Trophoblast cell (in vitro differentiated cells and primary cell): ENCODE measurements around the gene NFU1.
"Not testable (repeated sequence)": the region's sequence is repeated elsewhere in the genome, so short reads cannot be mapped to it uniquely, and the experiment has no call there.

Source experiments
- DNase-seq, 2 donors: peaks; one replicate each; pipeline ENCODE4 v3.0.0-alpha.2; 2016
- H2AFZ ChIP-seq: 2 replicates; pipeline ENCODE4 v1.6.1; 2013; ENCODE audit warnings: low read length, moderate library complexity, mild to moderate bottlenecking; ENCODE audit not compliant: insufficient read depth, poor library complexity
- H2AK5ac ChIP-seq: 2 replicates; pipeline ENCODE4 v1.6.1; 2013; ENCODE audit warnings: mild to moderate bottlenecking, low read length
- H2BK120ac ChIP-seq: 2 replicates; pipeline ENCODE4 v1.6.1; 2013; ENCODE audit warnings: low read length, mild to moderate bottlenecking, moderate library complexity; ENCODE audit not compliant: insufficient read depth, poor library complexity
- H2BK12ac ChIP-seq: 2 replicates; pipeline ENCODE4 v1.6.1; 2013; ENCODE audit warnings: mild to moderate bottlenecking, low read length, moderate library complexity
- H2BK5ac ChIP-seq: 2 replicates; pipeline ENCODE4 v1.6.1; 2013; ENCODE audit warnings: low read length, low read depth, moderate library complexity, mild to moderate bottlenecking; ENCODE audit not compliant: poor library complexity
- H3K14ac ChIP-seq: 2 replicates; pipeline ENCODE4 v1.6.1; 2013; ENCODE audit warnings: mild to moderate bottlenecking, low read length
- H3K18ac ChIP-seq: 2 replicates; pipeline ENCODE4 v1.6.1; 2013; ENCODE audit warnings: mild to moderate bottlenecking, low read length
- H3K23ac ChIP-seq: 2 replicates; pipeline ENCODE4 v1.6.1; 2013; ENCODE audit warnings: low read length
- H3K27ac ChIP-seq: 2 replicates; pipeline ENCODE4 v1.5.1; 2013; ENCODE audit warnings: low read depth, mild to moderate bottlenecking, inconsistent platforms, low read length, moderate library complexity
- H3K27me3 ChIP-seq: 2 replicates; pipeline ENCODE4 v1.6.1; 2013; ENCODE audit warnings: inconsistent platforms, mild to moderate bottlenecking, low read length, moderate library complexity; ENCODE audit not compliant: insufficient read depth
- H3K36me3 ChIP-seq, 2 experiments: 1 replicate in 1 of 2; 2 replicates in 1 of 2; pipeline ENCODE4 v1.6.1; 2013; ENCODE audit warnings: low read length in 2 of 2, mild to moderate bottlenecking in 2 of 2, moderate library complexity in 1 of 2; ENCODE audit not compliant: insufficient read depth in 2 of 2, control insufficient read depth in 1 of 2
- H3K4ac ChIP-seq: 2 replicates; pipeline ENCODE4 v1.6.1; 2013; ENCODE audit warnings: low read depth, mild to moderate bottlenecking, low read length, moderate library complexity
- H3K4me1 ChIP-seq, 2 experiments: 1 replicate in 1 of 2; 2 replicates in 1 of 2; pipeline ENCODE4 v1.6.1; 2013; ENCODE audit warnings: low read length in 2 of 2, mild to moderate bottlenecking in 2 of 2, moderate library complexity in 1 of 2; ENCODE audit not compliant: insufficient read depth in 2 of 2, control insufficient read depth in 1 of 2
- H3K4me2 ChIP-seq: 2 replicates; pipeline ENCODE4 v1.6.1; 2013; ENCODE audit warnings: inconsistent platforms, mild to moderate bottlenecking, low read length, moderate library complexity
- H3K4me3 ChIP-seq: 2 replicates; pipeline ENCODE4 v1.5.1; 2013; ENCODE audit warnings: mild to moderate bottlenecking, low read depth, low read length, inconsistent platforms
- H3K79me1 ChIP-seq: one replicate; pipeline ENCODE4 v1.6.1; 2013; ENCODE audit warnings: low read length
- H3K79me2 ChIP-seq: 2 replicates; pipeline ENCODE4 v1.6.1; 2013; ENCODE audit warnings: low read length, mild to moderate bottlenecking; ENCODE audit not compliant: control insufficient read depth, insufficient read depth, poor library complexity
- H3K9ac ChIP-seq: 2 replicates; pipeline ENCODE4 v1.6.1; 2013; ENCODE audit warnings: mild to moderate bottlenecking, low read length
- H3K9me3 ChIP-seq: 2 replicates; pipeline ENCODE4 v1.6.1; 2013; ENCODE audit warnings: low read depth, mild to moderate bottlenecking, control low read depth, inconsistent platforms, low read length; ENCODE audit not compliant: insufficient read depth
- H4K12ac ChIP-seq: 2 replicates; pipeline ENCODE4 v1.6.1; 2013; ENCODE audit warnings: low read depth, mild to moderate bottlenecking, low read length, moderate library complexity
- H4K8ac ChIP-seq: 2 replicates; pipeline ENCODE4 v1.6.1; 2013; ENCODE audit warnings: low read depth, mild to moderate bottlenecking, low read length, moderate library complexity
- H4K91ac ChIP-seq: one replicate; pipeline ENCODE4 v1.6.1; 2013; ENCODE audit warnings: low read depth, mild to moderate bottlenecking, low read length, moderate library complexity
- WGBS: extraction: QIAGEN DNeasy Blood & Tissue Kit; methylation state at CpG from one replicate; pipeline ENCODE4 v1.1.7; 2013; ENCODE audit warnings: missing lambda C conversion rate; ENCODE audit not compliant: insufficient read length, insufficient coverage; ENCODE audit errors: extremely low coverage; 5-methylcytosine and 5-hydroxymethylcytosine counted together

Gene NFU1

DNA sequence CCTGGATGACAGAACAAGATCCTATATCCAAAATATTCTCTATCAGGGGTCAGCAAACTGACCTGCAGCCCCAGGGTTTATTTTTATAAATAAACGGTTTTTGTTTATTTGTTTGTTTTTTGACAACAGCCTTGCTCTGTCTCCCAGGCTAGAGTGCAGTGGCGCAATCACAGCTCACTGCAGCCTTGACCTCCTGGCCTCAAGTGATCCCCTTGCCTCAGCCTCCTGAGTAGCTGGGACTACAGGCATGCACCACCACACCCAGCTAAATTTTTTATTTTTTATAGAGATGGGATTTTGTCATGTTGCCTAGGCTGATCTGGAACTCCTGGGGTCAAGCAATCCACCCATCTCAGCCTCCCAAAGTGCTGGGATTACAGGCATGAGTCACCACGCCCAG lies 82.3 kb downstream of the NFU1 start:
- H2AK5ac ChIP-seq, H3K23ac ChIP-seq, H3K4me2 ChIP-seq, H4K8ac ChIP-seq, H3K4me1 ChIP-seq, H3K4me3 ChIP-seq, H3K4ac ChIP-seq, H3K9me3 ChIP-seq, H2BK5ac ChIP-seq, DNase-seq, H4K91ac ChIP-seq, H3K79me1 ChIP-seq, H3K27ac ChIP-seq, H3K27me3 ChIP-seq, H3K14ac ChIP-seq, H3K18ac ChIP-seq, H3K9ac ChIP-seq, H2BK120ac ChIP-seq, H3K79me2 ChIP-seq, H2AFZ ChIP-seq, H4K12ac ChIP-seq, H2BK12ac ChIP-seq: not testable (repeated sequence)
- H3K36me3 ChIP-seq, result peaks cover 31 to 42% of the 10 kb centered on the region in 2 experiments
- WGBS, result no CpG with 5 or more reads among the region's 3 CpGs

DNA sequence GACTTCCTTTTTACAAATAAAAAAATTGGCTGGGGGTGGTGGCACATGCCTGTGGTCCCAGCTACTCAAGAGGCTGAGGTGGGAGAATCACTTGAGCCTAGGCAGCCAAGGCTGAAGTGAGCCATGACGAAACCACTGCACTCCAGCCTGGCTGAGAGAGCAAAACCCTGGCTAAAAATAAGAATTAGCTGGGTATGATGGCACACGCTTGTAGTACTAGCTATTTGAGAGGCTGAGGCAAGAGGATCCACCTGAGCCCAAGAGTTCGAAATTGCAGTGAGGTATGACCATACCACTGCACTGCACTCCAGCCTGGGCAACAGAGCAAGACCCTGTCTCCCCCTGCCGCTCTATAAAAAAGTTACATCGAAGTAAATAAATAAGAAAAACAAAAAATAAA lies 83.9 kb downstream of the NFU1 start:
- no peak overlapping the region for H3K23ac ChIP-seq
- no peak overlapping the region for H2AFZ ChIP-seq
- H3K79me2 ChIP-seq, result no peaks in the 10 kb centered on the region
- no peak overlapping the region for H4K91ac ChIP-seq
- H2BK12ac ChIP-seq, result no peak overlapping the region
- no CpG with 5 or more reads among the region's 5 CpGs for WGBS
- no peaks in the 10 kb centered on the region for H3K27me3 ChIP-seq
- H3K9me3 ChIP-seq, result no peaks in the 10 kb centered on the region
- peaks cover 29 to 43% of the 10 kb centered on the region in 2 experiments for H3K36me3 ChIP-seq
- DNase-seq, result no peak
- H3K4me3 ChIP-seq, result no peak overlapping the region
- H3K9ac ChIP-seq, result no peak overlapping the region
- no peak overlapping the region for H2BK120ac ChIP-seq
- no peaks in the 10 kb centered on the region for H3K4me1 ChIP-seq
- no peak overlapping the region for H3K14ac ChIP-seq
- H2AK5ac ChIP-seq, result no peak overlapping the region
- no peak overlapping the region for H4K12ac ChIP-seq
- H3K18ac ChIP-seq, result no peak overlapping the region
- no peaks in the 10 kb centered on the region for H3K79me1 ChIP-seq
- H3K4me2 ChIP-seq, result no peak overlapping the region
- no peak overlapping the region for H2BK5ac ChIP-seq
- no peak overlapping the region for H4K8ac ChIP-seq
- no peak overlapping the region for H3K4ac ChIP-seq
- no peak overlapping the region for H3K27ac ChIP-seq

DNA sequence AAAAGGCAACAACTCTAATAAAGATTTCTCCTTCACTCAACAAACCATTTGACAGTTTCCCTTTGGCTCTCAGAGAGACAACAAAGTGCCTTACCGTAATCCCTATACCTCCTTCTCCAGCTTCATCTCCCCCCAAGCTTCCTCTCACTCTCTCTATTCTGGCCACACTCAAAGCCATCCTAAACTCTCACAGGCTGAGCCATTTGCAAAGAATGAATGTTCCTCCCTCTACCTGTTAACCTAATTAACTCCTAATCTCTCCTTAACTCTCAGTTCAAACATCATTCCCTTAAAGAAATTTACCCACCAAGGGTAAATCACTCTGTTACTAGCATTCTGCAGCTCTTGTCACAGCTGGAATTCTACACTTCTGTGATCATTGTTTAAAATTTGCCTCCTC lies 88.5 kb downstream of the NFU1 start:
- Histone ChIP-seq H3K9me3 (no peaks in the 10 kb centered on the region), H3K4me2 (no peak overlapping the region), H3K79me1 (no peaks in the 10 kb centered on the region), H3K27me3 (no peaks in the 10 kb centered on the region), H3K9ac (no peak overlapping the region), H2BK12ac (no peak overlapping the region), H2BK5ac (no peak overlapping the region), H3K4me3 (no peak overlapping the region), H3K18ac (no peak overlapping the region), H3K4me1 (no peaks in the 10 kb centered on the region), H3K14ac (no peak overlapping the region), H4K8ac (no peak overlapping the region), H2BK120ac (no peak overlapping the region), H3K79me2 (no peaks in the 10 kb centered on the region), H2AK5ac (no peak overlapping the region), H2AFZ (no peak overlapping the region), H3K23ac (no peak overlapping the region), H4K91ac (no peak overlapping the region), H4K12ac (no peak overlapping the region), H3K36me3 (peaks cover 38 to 47% of the 10 kb centered on the region in 2 experiments), H3K27ac (no peak overlapping the region), H3K4ac (no peak overlapping the region)
- no CpG with 5 or more reads among the region's 1 CpG for WGBS
- no peak for DNase-seq
